Measurements from ENCODE around the gene LRIT2.

Gene LRIT2

GRCh38 chr10:84241185-84241790, 15.9 kb upstream of the LRIT2 start, which contains the start of gene LRIT1:
Gene LRIT1 (minus strand): TSS chr10:84241546. CDS start chr10:84241439, 107 bp downstream.
- no peak for DNase-seq (ENCODE audit: low read depth in 2 of 2)

DNA sequence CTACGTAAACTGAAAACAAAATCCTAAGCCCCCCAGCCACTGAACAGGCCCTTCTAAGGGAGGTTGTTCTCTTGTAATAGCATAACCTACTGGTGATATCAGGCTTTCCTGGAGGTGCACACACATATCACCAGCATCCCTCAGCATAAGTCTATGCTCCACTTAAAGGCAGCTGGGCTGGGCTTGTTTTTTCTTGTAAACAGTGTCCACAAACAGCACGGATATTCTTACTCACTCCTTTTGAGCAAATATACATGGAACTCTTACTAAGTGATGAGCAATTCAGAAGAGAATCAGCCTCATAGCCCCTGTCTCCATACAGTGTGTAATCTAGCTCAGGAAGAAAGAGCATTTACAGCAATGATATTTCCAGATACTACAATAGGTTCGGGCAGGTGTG, 13.6 kb upstream of the LRIT2 start:
- no peak for DNase-seq (ENCODE audit: low read depth in 2 of 2)

DNA sequence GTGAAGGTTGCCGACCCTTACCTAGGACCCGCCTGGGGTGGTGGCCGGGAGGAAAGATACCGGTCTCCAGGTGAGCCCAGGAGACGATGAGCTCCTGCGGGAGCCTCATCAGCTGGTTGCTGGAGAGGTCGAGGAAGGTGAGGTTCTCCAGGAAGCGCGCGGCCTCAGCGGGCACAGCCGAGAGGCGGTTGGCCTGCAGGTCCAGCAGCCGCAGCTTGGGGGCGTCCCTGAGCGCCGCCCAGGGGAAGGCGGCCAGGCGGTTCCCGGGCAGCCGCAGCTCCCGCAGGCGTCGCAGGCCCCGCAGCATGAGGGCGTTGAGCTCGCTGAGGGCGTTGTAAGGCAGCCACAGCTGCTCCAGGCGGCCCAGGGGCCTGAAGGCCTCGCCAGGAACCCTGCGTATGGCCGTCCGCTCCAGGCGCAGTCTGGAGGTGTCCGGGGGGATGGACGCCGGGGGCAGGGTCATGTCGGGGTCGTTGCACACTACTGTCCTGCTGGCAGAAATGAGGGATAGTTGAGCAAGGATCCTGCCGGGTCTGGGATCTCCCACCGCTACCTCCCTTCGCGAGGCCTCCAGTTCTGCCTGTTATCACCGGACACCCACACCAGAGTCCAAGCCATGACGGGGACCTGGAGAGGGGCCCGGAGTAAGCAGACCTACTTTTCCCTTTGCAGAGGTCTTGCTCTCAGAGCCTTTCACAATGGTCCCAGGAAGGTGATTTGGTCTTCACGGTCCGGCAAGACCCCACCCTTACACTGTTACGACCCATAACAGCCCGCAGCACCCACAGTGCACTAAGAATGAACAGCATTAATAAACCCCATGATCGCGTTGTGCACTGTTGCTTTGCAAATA, 12.1 kb upstream of the LRIT2 start:
- no peak for DNase-seq (ENCODE audit: low read depth in 2 of 2)

DNA sequence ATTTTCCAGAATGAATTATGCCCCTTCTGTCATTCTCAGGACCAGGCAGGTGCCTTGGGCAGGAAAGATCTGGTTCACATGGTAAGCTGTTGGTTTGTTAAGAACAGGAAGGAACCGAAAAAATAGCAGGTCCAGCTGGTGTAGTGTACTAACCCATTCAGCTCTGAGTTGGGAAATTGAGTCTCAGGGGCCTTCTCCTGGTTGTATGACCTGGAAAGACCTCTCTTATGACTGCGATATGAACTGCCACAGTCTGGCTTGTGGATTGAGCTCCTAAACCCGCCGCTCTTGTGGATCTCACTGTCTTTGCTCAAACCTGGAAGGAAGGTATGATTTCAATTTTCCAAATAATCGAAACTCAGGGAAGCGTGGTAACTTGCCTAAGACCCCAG, 11.5 kb upstream of the LRIT2 start:
- DNase-seq (ENCODE audit: low read depth in 2 of 2), result no peak

DNA sequence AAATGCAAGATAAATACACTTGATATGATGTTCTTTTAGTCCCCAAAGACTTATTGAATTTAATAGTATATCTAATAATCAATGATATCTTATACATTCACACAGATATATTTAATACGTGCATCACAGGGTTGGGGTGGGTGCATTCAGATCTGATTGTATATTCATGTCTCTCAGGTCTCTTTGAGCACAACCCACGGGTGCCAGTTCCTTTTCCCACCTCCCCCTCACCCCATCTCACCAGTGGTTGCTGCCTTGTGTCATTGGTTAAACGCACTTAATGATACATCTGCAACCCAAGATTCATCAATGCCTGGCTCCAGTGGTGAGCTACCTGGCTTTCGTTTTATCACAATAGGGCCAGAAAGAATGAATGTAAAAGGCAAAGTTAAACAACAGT, 9.8 kb upstream of the LRIT2 start:
- DNase-seq (ENCODE audit: low read depth in 2 of 2), result no peak

DNA sequence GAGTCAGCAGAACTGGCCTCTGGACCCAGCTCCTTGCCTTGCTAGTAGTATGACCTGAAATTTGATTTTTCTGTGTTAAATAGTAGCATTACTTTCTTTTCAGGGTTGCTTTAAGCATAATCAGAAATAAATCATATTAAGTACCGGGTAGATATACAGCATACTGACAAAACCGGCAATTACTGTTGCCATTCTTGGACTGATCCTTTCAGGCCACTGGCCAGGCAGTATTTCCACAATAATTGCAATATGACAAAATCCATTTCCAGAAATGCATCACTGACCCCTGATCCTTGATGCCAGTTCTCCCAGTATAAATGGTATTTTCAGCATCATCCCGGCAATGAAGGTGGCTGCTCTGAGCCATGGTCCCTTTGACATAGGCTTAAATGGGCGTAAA, 9.1 kb upstream of the LRIT2 start:
- no peak for DNase-seq (ENCODE audit: low read depth in 2 of 2)

DNA sequence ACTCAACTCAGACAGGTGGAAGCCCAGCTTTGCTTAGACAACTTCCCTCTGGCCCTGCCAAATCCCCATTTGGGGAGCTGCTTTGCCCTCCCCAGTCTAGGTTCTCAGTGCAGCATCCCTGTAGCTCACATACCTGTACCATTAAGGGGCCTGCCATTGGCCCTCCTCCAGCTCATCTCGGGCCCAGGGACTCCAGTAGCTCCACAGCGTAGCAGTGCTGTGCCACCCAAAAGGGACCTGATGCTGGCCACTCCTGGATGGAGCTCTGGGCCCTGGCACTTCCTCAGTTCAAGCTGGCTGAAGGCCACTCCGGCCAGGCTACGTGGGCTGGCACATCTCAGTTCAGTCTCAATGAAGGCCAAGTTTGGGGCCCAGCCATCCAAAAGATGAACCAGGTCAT, 8.6 kb upstream of the LRIT2 start:
- DNase-seq (ENCODE audit: low read depth in 2 of 2), result no peak

GRCh38 chr10:84232376-84232775, 7.0 kb upstream of the LRIT2 start:
- DNase-seq (ENCODE audit: low read depth in 2 of 2), result no peak

DNA sequence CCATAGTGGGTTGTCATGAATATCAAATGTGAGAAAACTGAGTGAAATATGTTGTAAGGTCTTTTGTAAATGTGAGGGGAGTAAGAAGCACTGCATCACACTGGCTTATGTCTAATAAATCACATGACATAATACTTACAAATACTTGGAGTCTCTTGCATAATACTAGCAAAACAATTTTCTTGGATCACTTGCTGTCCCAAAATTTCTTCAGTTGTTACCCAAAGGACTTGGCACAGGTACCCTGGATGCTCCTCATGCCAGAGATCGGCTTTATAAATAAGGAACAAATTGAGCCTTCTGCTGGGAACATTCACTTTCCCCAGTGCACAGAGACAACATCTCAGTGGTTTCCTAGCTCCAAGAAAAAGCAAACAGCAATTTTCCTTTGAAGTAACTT, 5.0 kb upstream of the LRIT2 start:
- DNase-seq (ENCODE audit: low read depth in 2 of 2), result no peak

DNA sequence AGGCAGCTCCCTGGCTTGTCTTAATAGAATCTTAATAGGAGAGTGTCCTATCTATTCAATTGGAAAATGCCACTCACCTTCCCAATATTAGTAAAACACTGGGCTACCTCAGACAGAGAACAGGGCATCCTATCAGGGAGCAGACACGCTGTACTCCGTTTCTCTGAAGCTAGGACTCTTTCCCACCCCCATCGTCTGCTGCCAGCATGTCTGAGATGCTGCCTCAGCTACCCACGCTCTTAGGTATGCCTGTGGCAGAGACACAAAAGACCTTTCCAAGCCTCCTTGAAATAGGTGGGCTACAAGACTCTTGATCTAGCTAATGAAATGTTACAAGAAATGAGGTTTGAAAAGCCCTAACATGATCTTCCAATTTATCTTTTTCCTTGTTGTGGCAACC, 2.5 kb upstream of the LRIT2 start:
- no peak for DNase-seq (ENCODE audit: low read depth in 2 of 2)

- no peak for DNase-seq (ENCODE audit: low read depth in 2 of 2)
Measured at GRCh38 chr10:84226616-84227015, 1.3 kb upstream of the LRIT2 start.

GRCh38 chr10:84224411-84225028, 824 bp downstream of the LRIT2 start:
- no peak for DNase-seq (ENCODE audit: low read depth in 2 of 2)

DNA sequence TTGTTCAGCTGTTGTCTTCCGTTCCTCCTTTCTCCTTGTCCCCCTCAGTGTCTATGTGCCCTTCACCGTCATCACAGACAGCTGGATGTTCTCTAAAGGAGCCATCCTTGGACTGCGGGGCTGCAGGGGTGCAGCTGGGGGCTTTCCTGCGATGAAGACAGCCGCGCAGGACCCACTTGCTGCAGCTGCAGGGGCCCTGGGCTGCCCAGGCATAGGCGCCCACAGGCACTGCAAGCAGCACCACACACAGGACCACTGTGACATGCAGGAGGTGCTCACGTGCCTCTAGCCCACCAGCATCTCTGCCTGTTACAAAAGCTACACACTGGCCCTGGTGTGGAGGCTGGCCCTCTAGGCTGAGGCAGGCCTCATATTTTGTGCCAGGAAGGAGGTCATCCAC, 3.4 kb downstream of the LRIT2 start:
- no peak for DNase-seq (ENCODE audit: low read depth in 2 of 2)

DNA sequence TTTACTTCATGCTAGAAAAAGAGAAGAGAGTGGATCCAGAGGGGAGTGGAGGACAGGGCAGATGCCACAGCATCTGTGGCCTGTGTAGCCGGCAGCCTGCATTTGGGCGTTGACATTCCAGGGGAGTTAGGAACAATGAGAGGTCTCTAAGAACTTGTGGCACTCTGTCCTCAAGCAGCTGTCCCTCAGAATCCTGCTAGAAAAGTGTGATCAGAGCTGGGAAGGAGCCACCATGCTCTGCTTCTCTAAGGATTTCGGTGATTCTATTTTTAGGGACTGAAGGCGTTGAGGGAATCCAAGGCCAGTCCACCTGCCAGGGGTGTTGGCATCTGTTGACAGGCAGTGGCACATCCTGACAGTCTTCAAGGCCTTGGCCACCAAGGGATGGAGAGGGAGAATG, 7.6 kb downstream of the LRIT2 start:
- DNase-seq (ENCODE audit: low read depth in 2 of 2), result no peak

GRCh38 chr10:84216834-84217233, 8.5 kb downstream of the LRIT2 start:
- DNase-seq (ENCODE audit: low read depth in 2 of 2), result no peak

- DNase-seq (ENCODE audit: low read depth in 2 of 2), result no peak
Measured at GRCh38 chr10:84214612-84215235, 10.6 kb downstream of the LRIT2 start.

DNA sequence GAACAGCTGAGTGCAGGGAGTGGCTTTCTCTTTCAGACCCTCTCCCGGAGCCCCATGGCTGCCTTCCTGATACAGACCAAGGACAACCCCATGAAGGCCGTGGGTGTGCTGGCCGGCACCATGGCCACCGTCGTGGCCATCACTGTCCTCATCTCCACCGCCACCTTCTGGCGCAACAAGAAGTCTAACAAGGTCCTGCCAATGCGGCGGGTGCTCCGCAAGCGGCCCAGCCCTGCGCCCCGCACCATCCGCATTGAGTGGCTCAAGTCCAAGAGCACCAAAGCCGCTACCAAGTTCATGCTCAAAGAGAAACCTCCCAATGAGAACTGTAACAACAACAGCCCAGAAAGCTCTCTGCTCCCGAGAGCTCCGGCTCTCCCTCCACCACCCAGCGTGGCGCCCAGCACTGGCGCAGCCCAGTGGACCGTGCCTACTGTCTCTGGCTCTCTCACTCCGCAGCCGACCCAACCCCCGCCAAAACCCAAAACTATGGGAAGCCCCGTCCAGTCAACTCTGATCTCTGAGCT, 11.2 kb downstream of the LRIT2 start:
- DNase-seq (ENCODE audit: low read depth in 2 of 2), result no peak

- no peak for DNase-seq (ENCODE audit: low read depth in 2 of 2)
Measured at GRCh38 chr10:84213076-84213475, 12.3 kb downstream of the LRIT2 start.

DNA sequence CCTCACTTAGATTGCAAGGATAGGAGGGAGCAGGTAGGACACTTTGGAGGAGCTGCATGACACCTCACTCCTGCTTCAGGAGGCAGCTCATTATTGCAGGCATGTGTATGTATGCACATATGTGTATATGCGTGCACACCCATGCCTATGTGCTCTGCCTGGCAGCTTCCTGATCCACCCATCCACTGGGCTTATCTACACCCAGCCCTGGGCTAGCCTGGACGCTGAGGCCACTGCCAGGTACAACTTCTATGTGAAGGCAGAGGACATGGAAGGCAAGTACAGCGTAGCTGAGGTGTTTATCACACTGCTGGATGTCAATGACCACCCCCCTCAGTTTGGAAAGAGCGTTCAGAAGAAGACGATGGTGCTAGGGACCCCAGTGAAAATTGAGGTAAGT, 13.3 kb downstream of the LRIT2 start:
- no peak for DNase-seq (ENCODE audit: low read depth in 2 of 2)

DNA sequence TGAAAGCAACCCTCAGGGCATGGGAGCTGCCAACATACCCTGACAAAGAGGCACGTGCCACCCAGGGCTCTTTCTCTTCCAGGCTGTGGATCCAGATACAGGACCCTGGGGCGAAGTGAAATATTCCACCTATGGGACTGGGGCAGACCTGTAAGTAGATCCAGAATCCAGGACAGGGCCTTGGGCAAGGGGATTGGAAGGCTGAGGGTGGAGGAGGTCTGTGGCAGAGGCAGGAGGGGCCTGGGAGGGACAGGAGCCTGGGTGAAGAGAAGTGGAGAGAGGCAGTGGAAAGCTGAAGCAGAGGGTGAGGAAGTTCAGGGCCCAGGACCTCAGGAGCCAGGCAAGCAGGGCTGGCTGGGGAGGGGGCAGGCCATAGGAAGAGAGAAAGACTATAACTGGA, 13.8 kb downstream of the LRIT2 start:
- DNase-seq (ENCODE audit: low read depth in 2 of 2), result no peak

DNA sequence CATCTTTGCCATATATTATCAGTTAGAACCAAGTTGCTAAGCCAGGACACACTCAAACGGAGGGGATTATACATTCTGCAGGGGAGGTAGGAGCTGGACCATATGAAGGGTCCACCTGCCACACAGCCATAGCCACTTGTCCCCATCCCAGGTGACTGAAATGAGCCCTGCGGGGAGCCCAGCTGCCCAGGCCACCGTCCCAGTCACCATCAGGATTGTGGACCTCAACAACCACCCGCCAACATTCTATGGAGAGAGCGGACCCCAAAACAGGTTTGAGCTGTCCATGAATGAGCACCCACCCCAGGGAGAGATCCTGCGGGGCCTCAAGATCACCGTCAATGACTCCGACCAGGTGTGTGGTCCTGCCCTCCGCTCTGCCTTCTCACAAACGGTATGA, 17.3 kb downstream of the LRIT2 start:
- DNase-seq (ENCODE audit: low read depth in 2 of 2), result no peak

GRCh38 chr10:84205853-84206525, 19.4 kb downstream of the LRIT2 start:
- DNase-seq (ENCODE audit: low read depth in 2 of 2), result no peak
